Stimulated activated CD4-positive, alpha-beta T cell treated with anti-CD3 and anti-CD28 coated beads, Interleukin-12 subunit alpha, Interleukin-12 subunit beta, amount 100 ng/mL, for 24 hours (primary cell): ENCODE data around the gene CCDC172.

Source experiments
- DNase-seq, 2 experiments: peaks; one replicate each; pipeline ENCODE4 v3.0.0-alpha.2; 2020; ENCODE audit warnings: low read depth in 2 of 2

CCDC172 gene

DNA sequence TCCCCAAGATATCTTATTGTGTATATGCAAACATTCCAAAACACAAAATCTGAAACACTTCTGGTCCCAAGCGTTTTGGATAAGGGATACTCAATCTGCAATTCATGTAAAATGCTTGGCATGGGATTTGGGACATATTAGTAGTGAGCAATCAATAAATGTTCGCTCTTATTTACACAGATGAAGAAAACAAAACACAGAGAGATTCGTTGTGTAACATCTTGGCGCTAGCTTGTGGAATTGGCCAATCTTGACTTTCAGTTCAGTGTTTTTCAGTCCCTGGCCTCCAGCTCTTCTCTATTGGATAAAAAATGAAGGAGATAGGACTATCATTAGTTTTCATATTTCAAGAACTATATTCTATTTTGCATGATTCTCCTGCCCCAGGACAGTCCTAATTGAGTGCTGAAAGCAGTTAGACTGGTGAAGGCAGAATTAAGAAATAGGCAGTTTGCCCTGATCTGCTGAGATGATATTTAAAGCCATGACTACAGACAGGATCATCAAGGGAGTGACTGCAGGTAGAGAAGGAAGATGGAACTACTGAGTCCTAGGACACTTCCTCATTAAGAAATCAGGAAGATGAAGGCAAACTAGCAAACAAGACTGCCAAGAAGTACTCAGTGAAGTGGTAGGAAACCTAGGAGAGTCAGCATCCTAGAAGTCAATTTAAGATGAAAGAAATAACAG, 105.2 kb downstream of the CCDC172 start:
- no peak for DNase-seq
